Fibroblast of lung (primary cell): Measurements from ENCODE around the gene CHFR. TPM values are rescaled to one million over a fixed set of nuclear protein-coding genes. Genes with fewer than 3 reads are reported as not detected.

Experiments
- DNase-seq, 2 donors: peaks; one replicate each; pipeline versions ENCODE4 v3.0.0 to v3.0.0-alpha.2; 2010; ENCODE audit warnings: low read depth in 2 of 2
- H2AFZ ChIP-seq: 2 replicates; pipeline ENCODE4 v1.5.1; 2012; ENCODE audit warnings: low read length, control low read depth, inconsistent platforms
- H3K27ac ChIP-seq: 2 replicates; pipeline ENCODE4 v1.5.1; 2011; ENCODE audit warnings: low read length, control low read depth; ENCODE audit not compliant: insufficient read depth
- H3K27me3 ChIP-seq: 2 replicates; pipeline ENCODE4 v1.5.1; 2011; ENCODE audit warnings: mild to moderate bottlenecking, low read length; ENCODE audit not compliant: control insufficient read depth, insufficient read depth
- H3K36me3 ChIP-seq: 2 replicates; pipeline ENCODE4 v1.5.1; 2011; ENCODE audit warnings: low read length; ENCODE audit not compliant: control insufficient read depth, insufficient read depth
- H3K4me1 ChIP-seq: 2 replicates; pipeline ENCODE4 v1.5.1; 2011; ENCODE audit warnings: low read length; ENCODE audit not compliant: control insufficient read depth, insufficient read depth; ENCODE audit errors: extremely low read depth
- H3K4me2 ChIP-seq: 2 replicates; pipeline ENCODE4 v1.5.1; 2011; ENCODE audit warnings: low read length, control low read depth; ENCODE audit not compliant: insufficient read depth; ENCODE audit errors: extremely low read depth
- H3K4me3 ChIP-seq, 4 experiments: fragments of 200-600 bp in 1 of 4; sonication (generic) in 1 of 4; replicated peaks in 1 of 4; 2 replicates each; pipeline ENCODE4 v1.5.1; 2011 to 2016; ENCODE audit warnings: low read length in 4 of 4, low read depth in 3 of 4, mild to moderate bottlenecking in 3 of 4, control low read depth in 2 of 4, inconsistent platforms in 1 of 4, mixed read lengths in 1 of 4; ENCODE audit not compliant: insufficient read depth in 1 of 4; ENCODE audit errors: control extremely low read depth in 1 of 4
- H3K79me2 ChIP-seq: 2 replicates; pipeline ENCODE4 v1.5.1; 2012; ENCODE audit warnings: mild to moderate bottlenecking, low read length, inconsistent platforms; ENCODE audit not compliant: control insufficient read depth, insufficient read depth
- H3K9ac ChIP-seq: 2 replicates; pipeline ENCODE4 v1.5.1; 2011; ENCODE audit warnings: mild to moderate bottlenecking, low read length, control low read depth; ENCODE audit not compliant: insufficient read depth
- H3K9me3 ChIP-seq: 2 replicates; pipeline ENCODE4 v1.5.1; 2012; ENCODE audit warnings: low read depth, low read length; ENCODE audit not compliant: control insufficient read depth, insufficient read depth
- H4K20me1 ChIP-seq: 2 replicates; pipeline ENCODE4 v1.5.1; 2011; ENCODE audit warnings: low read length; ENCODE audit not compliant: control insufficient read depth, insufficient read depth; ENCODE audit errors: extremely low read depth
- CTCF ChIP-seq, 2 donors: IDR thresholded peaks in 1 of 2; conservative IDR thresholded peaks in 1 of 2; 1 replicate in 1 of 2; 2 replicates in 1 of 2; pipeline ENCODE4 v1.5.1; 2011 to 2012; ENCODE audit warnings: low read length in 2 of 2, control low read depth in 1 of 2, inconsistent platforms in 1 of 2, low read depth in 1 of 2, mild to moderate bottlenecking in 1 of 2
- EZH2 ChIP-seq: IDR thresholded peaks from 2 replicates; pipeline ENCODE4 v1.5.1; 2012; ENCODE audit warnings: low read length, control low read depth, mild to moderate bottlenecking; ENCODE audit errors: missing control alignments
- polyA plus RNA-seq, 2 donors: library from polyadenylated mRNA; depleted of rRNA in 1 of 2; stranded (reverse) in 1 of 2; unstranded in 1 of 2; fragments of >200 nt; gene quantifications; 2 replicates each; pipeline ENCODE4 v1.2.1, GENCODE V29; 2011 to 2012; ENCODE audit warnings: missing spikeins in 1 of 2
- total RNA-seq: library from RNA; depleted of rRNA; stranded (reverse); fragments of >200 nt; gene quantifications from 2 replicates; pipeline ENCODE4 v1.2.1, GENCODE V29; 2014

CHFR gene
- total and polyA plus RNA-seq, 2 donors (not counting 1 experiment from before 2014, with no cell fraction given): 24.3 to 28.2 TPM

DNA sequence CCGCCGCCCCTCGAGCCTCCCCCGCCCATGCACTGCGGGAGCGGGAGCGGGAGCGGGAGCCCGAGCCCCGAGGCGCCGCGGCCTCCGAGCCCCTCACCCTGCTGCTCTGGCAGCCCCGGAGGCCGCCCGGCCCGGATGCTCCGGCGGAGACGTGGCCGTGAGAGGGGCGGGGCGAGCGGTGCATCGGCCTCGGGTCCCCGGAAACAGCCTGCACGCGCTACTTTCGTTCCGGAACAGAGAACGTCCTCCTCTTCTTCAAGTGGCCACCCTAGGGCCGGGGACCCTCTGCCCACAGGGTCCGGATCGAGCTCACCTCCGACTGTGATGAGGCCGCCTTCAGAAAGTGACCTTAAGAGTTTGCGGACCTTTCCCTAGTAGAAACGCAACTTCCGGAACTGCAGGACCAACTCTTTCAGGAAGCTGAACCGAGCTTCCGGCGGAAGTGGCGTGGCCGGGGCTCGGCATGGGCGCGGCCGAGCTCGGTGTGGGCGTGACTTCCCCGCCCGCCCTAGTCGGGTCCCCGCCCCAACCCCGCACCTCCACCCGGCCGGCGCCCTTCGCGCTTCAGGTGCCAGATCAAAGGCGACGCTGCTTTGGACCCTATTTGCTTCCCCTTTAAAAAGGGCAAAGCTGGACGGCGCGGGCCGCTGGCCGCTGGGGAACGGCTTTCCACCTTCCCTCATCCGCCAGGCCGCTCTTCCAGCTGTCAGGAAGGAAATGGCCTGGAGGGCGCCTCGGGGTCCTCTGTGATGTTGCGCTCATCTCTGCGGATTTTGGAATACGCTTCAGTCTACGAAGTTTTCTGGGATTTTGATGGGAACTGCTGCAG lies 58.5 kb downstream of the CHFR start, which contains the start of gene GOLGA3:
TSS of gene GOLGA3 (minus strand) at position 164 of the 829 bp plus-strand sequence. CDS start 6,741 bp downstream, outside the sequence.
- Histone ChIP-seq H2AFZ (peak within 1 kb of the TSS; percentile 96), H3K9ac (peak within 1 kb of the TSS; percentile 98), H3K4me3 (peak within 1 kb of the TSS; percentile 71 to 96 (median 78)), H3K27ac (peak within 1 kb of the TSS; percentile 100), H3K9me3 (no peaks in the 10 kb centered on the region), H3K36me3 (peaks cover 22% of the 10 kb centered on the region), H4K20me1 (peaks cover 3% of the 10 kb centered on the region), H3K4me2 (peak within 1 kb of the TSS; percentile 91), H3K79me2 (peaks cover 45% of the 10 kb centered on the region), H3K27me3 (no peaks in the 10 kb centered on the region), H3K4me1 (peaks cover 10% of the 10 kb centered on the region)
- peak; percentile 95 to 96 for DNase-seq
- TF ChIP-seq EZH2 (no peak), CTCF (conservative IDR thresholded peaks at IDR 0.05 in 1 of 2, IDR thresholded peaks at IDR 0.05 in 1 of 2; ENCODE audit: low read depth in 1 of 2, low read length in 2 of 2) (no peak)

DNA sequence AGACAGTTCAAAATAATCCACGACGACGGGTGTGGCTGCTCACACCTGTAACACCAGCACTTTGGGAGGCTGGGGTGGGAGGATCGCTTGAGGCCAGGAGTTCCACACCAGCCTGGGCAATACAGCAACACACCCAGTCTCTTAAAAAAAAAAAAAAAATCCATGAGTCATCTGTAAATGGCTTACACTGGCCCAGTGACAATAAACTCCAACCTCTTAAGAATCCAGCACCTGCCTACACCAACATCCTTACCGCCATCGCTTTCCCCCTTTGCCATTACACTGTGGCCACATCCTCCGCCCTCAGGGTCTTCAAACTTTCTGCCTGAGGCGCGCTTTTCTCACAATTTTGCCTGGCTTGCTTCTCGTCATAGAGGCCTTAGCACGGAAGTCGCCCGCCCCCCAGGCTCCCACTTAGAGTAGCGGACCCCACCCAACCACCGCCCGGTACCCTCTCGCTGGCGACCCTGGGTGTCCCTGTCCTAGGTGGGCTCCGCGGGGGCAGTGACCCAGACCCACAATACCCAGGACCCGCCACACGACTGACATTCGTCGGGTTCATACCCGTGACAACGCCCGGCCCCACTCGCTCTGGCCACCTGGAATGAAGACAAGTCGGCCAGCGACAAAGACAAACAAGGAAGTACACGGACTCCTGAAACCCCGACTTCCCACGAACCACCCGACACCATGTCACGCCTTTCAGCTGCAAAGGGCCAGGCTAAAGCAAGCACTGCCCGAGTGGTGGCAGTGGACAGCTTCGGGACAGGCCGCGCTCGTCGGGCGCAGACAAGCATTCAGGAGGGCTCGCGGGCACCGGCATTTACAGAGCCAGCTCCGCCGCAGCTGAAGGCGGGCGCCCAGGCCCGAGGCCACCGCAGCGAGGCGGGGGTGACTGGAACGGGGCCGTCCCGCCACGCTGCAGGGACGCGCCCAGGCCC lies 59.4 kb downstream of the CHFR start:
- H3K27me3 ChIP-seq: no peaks in the 10 kb centered on the region
- TF ChIP-seq CTCF (conservative IDR thresholded peaks at IDR 0.05 in 1 of 2, IDR thresholded peaks at IDR 0.05 in 1 of 2; ENCODE audit: low read depth in 1 of 2, low read length in 2 of 2) (no peak), EZH2 (no peak)
- peak overlapping the region; percentile 98 for H3K9ac ChIP-seq
- H3K27ac ChIP-seq: peak overlapping the region; percentile 100
- peak overlapping the region; percentile 91 for H3K4me2 ChIP-seq
- H3K36me3 ChIP-seq: peaks cover 21% of the 10 kb centered on the region
- peak overlapping the region; percentile 71 to 96 (median 74) for H3K4me3 ChIP-seq
- H3K9me3 ChIP-seq: no peaks in the 10 kb centered on the region
- H4K20me1 ChIP-seq: peaks cover 3% of the 10 kb centered on the region
- H2AFZ ChIP-seq: no peak overlapping the region
- peaks cover 10% of the 10 kb centered on the region for H3K4me1 ChIP-seq
- H3K79me2 ChIP-seq: peaks cover 50% of the 10 kb centered on the region
- peak; percentile 76 to 85 for DNase-seq

DNA sequence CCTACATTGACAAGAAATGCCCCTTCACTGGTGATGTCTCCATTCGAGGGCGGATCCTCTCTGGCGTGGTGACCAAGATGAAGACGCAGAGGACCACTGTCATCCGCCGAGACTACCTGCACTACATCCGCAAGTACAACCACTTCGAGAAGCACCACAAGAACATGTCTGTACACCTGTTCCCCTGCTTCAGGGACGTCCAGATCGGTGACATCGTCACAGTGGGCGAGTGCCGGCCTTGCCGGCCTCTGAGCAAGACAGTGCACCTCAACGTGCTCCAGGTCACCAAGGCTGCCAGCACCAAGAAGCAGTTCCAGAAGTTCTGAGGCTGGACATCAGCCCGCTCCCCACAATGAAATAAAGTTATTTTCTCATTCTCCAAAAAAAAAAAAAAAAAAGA lies 61.5 kb downstream of the CHFR start:
- Histone ChIP-seq H3K9me3 (no peaks in the 10 kb centered on the region), H3K9ac (no peak overlapping the region), H3K79me2 (peaks cover 59% of the 10 kb centered on the region), H3K27ac (no peak overlapping the region), H3K36me3 (peaks cover 28% of the 10 kb centered on the region), H3K4me1 (peaks cover 10% of the 10 kb centered on the region), H2AFZ (no peak overlapping the region), H3K27me3 (no peaks in the 10 kb centered on the region), H3K4me2 (no peak overlapping the region), H3K4me3 (no peak overlapping the region), H4K20me1 (peaks cover 3% of the 10 kb centered on the region)
- TF ChIP-seq CTCF (conservative IDR thresholded peaks at IDR 0.05 in 1 of 2, IDR thresholded peaks at IDR 0.05 in 1 of 2; ENCODE audit: low read depth in 1 of 2, low read length in 2 of 2) (no peak), EZH2 (no peak)
- DNase-seq: no peak
